Subcutaneous adipose tissue (tissue), 4 donors: Measurements from ENCODE around the gene TMEM169. TPM values are rescaled to one million over a fixed set of nuclear protein-coding genes. Genes with fewer than 3 reads are reported as not detected.

Source experiments
- CTCF ChIP-seq: fragments of 450-650 bp; IDR thresholded peaks from one replicate; pipeline ENCODE4 v1.5.1; 2016; ENCODE audit warnings: low read depth, mild to moderate bottlenecking, control low read depth, antibody characterized with exemption, moderate library complexity
- total RNA-seq, 4 donors: library from RNA; depleted of rRNA; stranded (reverse); fragments of >200 nt; gene quantifications; one replicate each; pipeline ENCODE4 v1.1.0, GENCODE V29; 2016

Gene TMEM169
- total RNA-seq, 4 donors from 2014 or later, result 0.57 to 1.8 (median 0.67) TPM

- no peak for TF ChIP-seq CTCF
These were observed 36.7 kb upstream of the TMEM169 start for GRCh38 chr2:216044883-216045486.

GRCh38 chr2:216047397-216047796 is 34.3 kb upstream of the TMEM169 start:
- no peak for TF ChIP-seq CTCF

GRCh38 chr2:216049452-216049851 is 32.3 kb upstream of the TMEM169 start:
- TF ChIP-seq CTCF, result no peak

- TF ChIP-seq CTCF, result no peak
These were observed 30.4 kb upstream of the TMEM169 start for GRCh38 chr2:216051350-216051749.

GRCh38 chr2:216052420-216052819 is 29.3 kb upstream of the TMEM169 start:
- no peak for TF ChIP-seq CTCF

GRCh38 chr2:216055680-216056079 is 26.0 kb upstream of the TMEM169 start:
- no peak for TF ChIP-seq CTCF

GRCh38 chr2:216056739-216057138 is 25.0 kb upstream of the TMEM169 start:
- no peak for TF ChIP-seq CTCF
